Natural killer cell (primary cell): ENCODE results near the gene SCAPER. TPM values are rescaled to one million over a fixed set of nuclear protein-coding genes. Genes with fewer than 3 reads are reported as not detected.

Experiments used
- ATAC-seq, 3 donors: fragments of 150-1000 bp in 2 of 3; fragments of 200-7000 bp in 1 of 3; cut with Tn5 transposase; 1 replicate in 1 of 3; 2 replicates in 2 of 3; pipeline ENCODE4 v1.10.0; 2021; ENCODE audit warnings: mild to moderate bottlenecking in 2 of 3, moderate library complexity in 2 of 3
- DNase-seq, 2 donors: peaks; one replicate each; pipeline versions ENCODE4 v3.0.0 to v3.0.0-alpha.2; 2013 to 2021; ENCODE audit warnings: mixed read lengths in 1 of 2
- H3K27ac ChIP-seq: one replicate; pipeline ENCODE4 v1.5.1; 2013; ENCODE audit warnings: mild to moderate bottlenecking, low read length
- H3K27me3 ChIP-seq: one replicate; pipeline ENCODE4 v1.6.1; 2013; ENCODE audit warnings: low read length; ENCODE audit not compliant: control insufficient read depth, insufficient read depth
- H3K36me3 ChIP-seq: one replicate; pipeline ENCODE4 v1.6.1; 2013; ENCODE audit warnings: low read length; ENCODE audit not compliant: control insufficient read depth, insufficient read depth
- H3K4me1 ChIP-seq: one replicate; pipeline ENCODE4 v1.6.1; 2013; ENCODE audit warnings: low read length; ENCODE audit not compliant: control insufficient read depth, insufficient read depth
- H3K4me3 ChIP-seq: one replicate; pipeline ENCODE4 v1.5.1; 2013; ENCODE audit warnings: low read length
- H3K9me3 ChIP-seq: one replicate; pipeline ENCODE4 v1.6.1; 2013; ENCODE audit warnings: low read length; ENCODE audit not compliant: control insufficient read depth, insufficient read depth
- H3K27ac Mint-ChIP-seq, 2 donors: one replicate each; pipeline ENCODE4 v1.8.0; 2022; ENCODE audit warnings: mild to moderate bottlenecking in 2 of 2, mixed read lengths in 2 of 2, moderate library complexity in 1 of 2
- H3K27me3 Mint-ChIP-seq, 2 donors: one replicate each; pipeline ENCODE4 v1.8.0; 2022; ENCODE audit warnings: low read depth in 2 of 2, mixed read lengths in 2 of 2
- H3K36me3 Mint-ChIP-seq: one replicate; pipeline ENCODE4 v1.8.0; 2022; ENCODE audit warnings: mixed read lengths
- H3K4me1 Mint-ChIP-seq, 2 donors: one replicate each; pipeline ENCODE4 v1.8.0; 2022; ENCODE audit warnings: mixed read lengths in 2 of 2
- H3K4me3 Mint-ChIP-seq: one replicate; pipeline ENCODE4 v1.8.0; 2022; ENCODE audit warnings: mild to moderate bottlenecking, moderate library complexity, mixed read lengths
- H3K9me3 Mint-ChIP-seq, 2 donors: one replicate each; pipeline ENCODE4 v1.8.0; 2022; ENCODE audit warnings: mixed read lengths in 2 of 2
- WGBS: methylation state at CpG from one replicate; pipeline ENCODE4 v1.1.7; 2013; ENCODE audit warnings: missing lambda C conversion rate; ENCODE audit not compliant: insufficient coverage; 5-methylcytosine and 5-hydroxymethylcytosine counted together
- intact Hi-C: fragments of 100-400 bp; cut with micrococcal nuclease; formaldehyde crosslinking; loops from one replicate; pipeline ENCODE4 v1.14.2; 2022
- total RNA-seq, 4 donors: library from RNA; stranded (reverse); fragments of 120-200 nt in 1 of 4; gene quantifications; one replicate each; pipeline versions ENCODE4 v1.2.3 to v1.2.4, GENCODE V29; 2013 to 2022
- TF ChIP-seq, protein P1 (sequence below): fragments of 200-600 bp; IDR thresholded peaks from one replicate; pipeline ENCODE4 v1.8.0; 2022; ENCODE audit warnings: antibody characterized with exemption

The SCAPER gene
- total RNA-seq, 3 donors from 2014 or later (not counting 1 experiment from before 2014, with no cell fraction given): 48.1 to 53.6 (median 51.8) TPM

- TF ChIP-seq, protein P1, sequence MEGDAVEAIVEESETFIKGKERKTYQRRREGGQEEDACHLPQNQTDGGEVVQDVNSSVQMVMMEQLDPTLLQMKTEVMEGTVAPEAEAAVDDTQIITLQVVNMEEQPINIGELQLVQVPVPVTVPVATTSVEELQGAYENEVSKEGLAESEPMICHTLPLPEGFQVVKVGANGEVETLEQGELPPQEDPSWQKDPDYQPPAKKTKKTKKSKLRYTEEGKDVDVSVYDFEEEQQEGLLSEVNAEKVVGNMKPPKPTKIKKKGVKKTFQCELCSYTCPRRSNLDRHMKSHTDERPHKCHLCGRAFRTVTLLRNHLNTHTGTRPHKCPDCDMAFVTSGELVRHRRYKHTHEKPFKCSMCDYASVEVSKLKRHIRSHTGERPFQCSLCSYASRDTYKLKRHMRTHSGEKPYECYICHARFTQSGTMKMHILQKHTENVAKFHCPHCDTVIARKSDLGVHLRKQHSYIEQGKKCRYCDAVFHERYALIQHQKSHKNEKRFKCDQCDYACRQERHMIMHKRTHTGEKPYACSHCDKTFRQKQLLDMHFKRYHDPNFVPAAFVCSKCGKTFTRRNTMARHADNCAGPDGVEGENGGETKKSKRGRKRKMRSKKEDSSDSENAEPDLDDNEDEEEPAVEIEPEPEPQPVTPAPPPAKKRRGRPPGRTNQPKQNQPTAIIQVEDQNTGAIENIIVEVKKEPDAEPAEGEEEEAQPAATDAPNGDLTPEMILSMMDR: no peak
- H3K4me3 Mint-ChIP-seq: no peak overlapping the region
- peaks cover 36 to 61% of the 10 kb centered on the region in 2 donors for H3K4me1 Mint-ChIP-seq
- Histone ChIP-seq H3K9me3 (no peaks in the 10 kb centered on the region), H3K4me3 (no peak overlapping the region), H3K27me3 (no peaks in the 10 kb centered on the region), H3K27ac (no peak overlapping the region), H3K36me3 (no peaks in the 10 kb centered on the region), H3K4me1 (no peaks in the 10 kb centered on the region)
- no peaks in the 10 kb centered on the region for H3K9me3 Mint-ChIP-seq
- DNase-seq (no peak), ATAC-seq (no peak)
- H3K36me3 Mint-ChIP-seq: no peaks in the 10 kb centered on the region
- intact Hi-C loops: loop anchor here (10.0 kb wide), 1 partner anchor 630 kb away; no protein-coding TSS in a partner anchor
- H3K27me3 Mint-ChIP-seq: no peaks in the 10 kb centered on the region
- H3K27ac Mint-ChIP-seq: no peak overlapping the region
Measured at GRCh38 chr15:76864586-76864985, 40.6 kb downstream of the SCAPER start.

DNA sequence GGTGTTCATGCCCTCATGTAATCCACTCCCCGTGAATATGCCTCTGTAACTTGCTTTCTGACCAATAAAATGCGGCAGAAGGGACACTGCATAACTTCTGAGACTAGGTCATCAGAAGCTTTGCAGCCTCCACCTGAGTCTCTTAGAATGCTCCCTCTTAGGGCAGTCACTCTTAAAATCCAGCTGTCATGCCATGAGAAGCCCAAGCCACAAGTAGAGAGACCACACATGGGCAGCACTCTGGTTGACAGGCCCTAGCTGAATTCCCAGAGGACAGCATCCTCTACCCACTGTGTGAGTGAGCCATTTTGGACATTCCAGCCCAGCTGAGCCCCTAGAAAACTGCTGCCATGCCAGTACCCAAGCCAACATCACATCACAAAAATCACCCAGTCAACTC lies 41.4 kb downstream of the SCAPER start:
- Histone ChIP-seq H3K4me1 (no peaks in the 10 kb centered on the region), H3K4me3 (no peak overlapping the region), H3K27me3 (no peaks in the 10 kb centered on the region), H3K36me3 (peaks cover 2% of the 10 kb centered on the region), H3K9me3 (no peaks in the 10 kb centered on the region), H3K27ac (no peak overlapping the region)
- no peaks in the 10 kb centered on the region for H3K36me3 Mint-ChIP-seq
- no peak overlapping the region for H3K27ac Mint-ChIP-seq
- TF ChIP-seq, protein P1: no peak
- 96% methylated on average over 2 of the region's 2 CpGs for WGBS
- H3K27me3 Mint-ChIP-seq: no peaks in the 10 kb centered on the region
- no peak for DNase-seq
- intact Hi-C loops: loop anchor here (10.0 kb wide), 1 partner anchor 629 kb away; no protein-coding TSS in a partner anchor
- H3K9me3 Mint-ChIP-seq: no peaks in the 10 kb centered on the region
- no peak for ATAC-seq
- peaks cover 36 to 56% of the 10 kb centered on the region in 2 donors for H3K4me1 Mint-ChIP-seq
- no peak overlapping the region for H3K4me3 Mint-ChIP-seq

- ATAC-seq (no peak), DNase-seq (no peak)
- Mint-ChIP-seq H3K4me1 (peaks cover 36 to 55% of the 10 kb centered on the region in 2 donors), H3K9me3 (no peaks in the 10 kb centered on the region), H3K27ac (no peak overlapping the region), H3K36me3 (no peaks in the 10 kb centered on the region), H3K4me3 (no peak overlapping the region), H3K27me3 (no peaks in the 10 kb centered on the region)
- Histone ChIP-seq H3K4me1 (no peaks in the 10 kb centered on the region), H3K27me3 (no peaks in the 10 kb centered on the region), H3K36me3 (peaks cover 2% of the 10 kb centered on the region), H3K27ac (no peak overlapping the region), H3K4me3 (no peak overlapping the region), H3K9me3 (no peaks in the 10 kb centered on the region)
- intact Hi-C loops: loop anchor here (10.0 kb wide), 1 partner anchor 628 kb away; no protein-coding TSS in a partner anchor
- WGBS: 93% methylated on average over 2 of the region's 4 CpGs
- TF ChIP-seq, protein P1: no peak
Measured at GRCh38 chr15:76863123-76863522, 42.0 kb downstream of the SCAPER start.

- H3K36me3 Mint-ChIP-seq: no peaks in the 10 kb centered on the region
- no peaks in the 10 kb centered on the region for H3K9me3 Mint-ChIP-seq
- intact Hi-C loops: loop anchor here (10.0 kb wide), 1 partner anchor 627 kb away; no protein-coding TSS in a partner anchor
- no peak overlapping the region for H3K27ac Mint-ChIP-seq
- DNase-seq: no peak
- no peak for ATAC-seq
- 100% methylated on average over 1 of the region's 4 CpGs for WGBS
- H3K9me3 ChIP-seq: no peaks in the 10 kb centered on the region
- H3K4me1 Mint-ChIP-seq: peaks cover 30 to 43% of the 10 kb centered on the region in 2 donors
- H3K4me3 ChIP-seq: no peak overlapping the region
- no peak overlapping the region for H3K27ac ChIP-seq
- no peaks in the 10 kb centered on the region for H3K27me3 ChIP-seq
- H3K4me3 Mint-ChIP-seq: no peak overlapping the region
- no peaks in the 10 kb centered on the region for H3K27me3 Mint-ChIP-seq
- H3K36me3 ChIP-seq: peaks cover 2% of the 10 kb centered on the region
- no peaks in the 10 kb centered on the region for H3K4me1 ChIP-seq
- TF ChIP-seq, protein P1: no peak
Measured at GRCh38 chr15:76861815-76862397, 43.2 kb downstream of the SCAPER start.
